ENCODE data around the gene GHRHR.

GHRHR gene

GRCh38 chr7:30936650-30937245 is 27.0 kb upstream of the GHRHR start:
- Histone ChIP-seq H3K27me3 (ENCODE audit: insufficient read depth, low read length) (peaks cover 28% of the 10 kb centered on the region), H3K4me3 (ENCODE audit: low read depth, low read length) (no peak overlapping the region), H3K4me1 (ENCODE audit: control insufficient read depth, insufficient read depth, low read length, unreplicated experiment) (no peaks in the 10 kb centered on the region), H3K27ac (ENCODE audit: low read depth, low read length) (no peak overlapping the region), H3K79me2 (ENCODE audit: control insufficient read depth, insufficient read depth, low read length, unreplicated experiment) (no peaks in the 10 kb centered on the region), H2AFZ (ENCODE audit: low read length, unreplicated experiment) (no peak overlapping the region), H3K36me3 (ENCODE audit: insufficient read depth, low read length) (no peaks in the 10 kb centered on the region)

- no peak overlapping the region for H3K4me3 ChIP-seq (ENCODE audit: low read depth, low read length)
- H3K27me3 ChIP-seq (ENCODE audit: insufficient read depth, low read length), result peaks cover 34% of the 10 kb centered on the region
- no peaks in the 10 kb centered on the region for H3K79me2 ChIP-seq (ENCODE audit: control insufficient read depth, insufficient read depth, low read length, unreplicated experiment)
- H3K27ac ChIP-seq (ENCODE audit: low read depth, low read length), result no peak overlapping the region
- H3K4me1 ChIP-seq (ENCODE audit: control insufficient read depth, insufficient read depth, low read length, unreplicated experiment), result no peaks in the 10 kb centered on the region
- H2AFZ ChIP-seq (ENCODE audit: low read length, unreplicated experiment), result no peak overlapping the region
- no peaks in the 10 kb centered on the region for H3K36me3 ChIP-seq (ENCODE audit: insufficient read depth, low read length)
Observed at GRCh38 chr7:30937416-30937815, 26.3 kb upstream of the GHRHR start.

- Histone ChIP-seq H2AFZ (ENCODE audit: low read length, unreplicated experiment) (peak overlapping the region; percentile 49), H3K4me3 (ENCODE audit: low read depth, low read length) (peak overlapping the region; percentile 52), H3K4me1 (ENCODE audit: control insufficient read depth, insufficient read depth, low read length, unreplicated experiment) (no peaks in the 10 kb centered on the region)
Observed at GRCh38 chr7:30938435-30939316, 25.1 kb upstream of the GHRHR start.

GRCh38 chr7:30941582-30942323 is 22.0 kb upstream of the GHRHR start:
- Histone ChIP-seq H3K4me3 (ENCODE audit: low read depth, low read length) (no peak overlapping the region), H3K4me1 (ENCODE audit: control insufficient read depth, insufficient read depth, low read length, unreplicated experiment) (no peaks in the 10 kb centered on the region), H3K27ac (ENCODE audit: low read depth, low read length) (no peak overlapping the region), H3K79me2 (ENCODE audit: control insufficient read depth, insufficient read depth, low read length, unreplicated experiment) (no peaks in the 10 kb centered on the region), H3K36me3 (ENCODE audit: insufficient read depth, low read length) (no peaks in the 10 kb centered on the region), H3K27me3 (ENCODE audit: insufficient read depth, low read length) (peaks cover 72% of the 10 kb centered on the region), H2AFZ (ENCODE audit: low read length, unreplicated experiment) (no peak overlapping the region)

More at GRCh38 chr7:30938435-30939316, 25.1 kb upstream of the GHRHR start:
- no peak overlapping the region for H3K27ac ChIP-seq (ENCODE audit: low read depth, low read length)
- H3K36me3 ChIP-seq (ENCODE audit: insufficient read depth, low read length), result no peaks in the 10 kb centered on the region
- H3K79me2 ChIP-seq (ENCODE audit: control insufficient read depth, insufficient read depth, low read length, unreplicated experiment), result no peaks in the 10 kb centered on the region
- peaks cover 47% of the 10 kb centered on the region for H3K27me3 ChIP-seq (ENCODE audit: insufficient read depth, low read length)

- Histone ChIP-seq H3K4me3 (ENCODE audit: low read depth, low read length) (no peak overlapping the region), H3K36me3 (ENCODE audit: insufficient read depth, low read length) (no peaks in the 10 kb centered on the region), H3K27ac (ENCODE audit: low read depth, low read length) (no peak overlapping the region), H2AFZ (ENCODE audit: low read length, unreplicated experiment) (no peak overlapping the region), H3K27me3 (ENCODE audit: insufficient read depth, low read length) (peaks cover 87% of the 10 kb centered on the region), H3K4me1 (ENCODE audit: control insufficient read depth, insufficient read depth, low read length, unreplicated experiment) (no peaks in the 10 kb centered on the region), H3K79me2 (ENCODE audit: control insufficient read depth, insufficient read depth, low read length, unreplicated experiment) (no peaks in the 10 kb centered on the region)
Observed at GRCh38 chr7:30950197-30950596, 13.6 kb upstream of the GHRHR start.

- no peak overlapping the region for H3K27ac ChIP-seq (ENCODE audit: low read depth, low read length)
- H3K79me2 ChIP-seq (ENCODE audit: control insufficient read depth, insufficient read depth, low read length, unreplicated experiment), result no peaks in the 10 kb centered on the region
- H3K36me3 ChIP-seq (ENCODE audit: insufficient read depth, low read length), result no peaks in the 10 kb centered on the region
- H3K27me3 ChIP-seq (ENCODE audit: insufficient read depth, low read length), result peaks cover 76% of the 10 kb centered on the region
- H3K4me1 ChIP-seq (ENCODE audit: control insufficient read depth, insufficient read depth, low read length, unreplicated experiment), result no peaks in the 10 kb centered on the region
- H3K4me3 ChIP-seq (ENCODE audit: low read depth, low read length), result no peak overlapping the region
- no peak overlapping the region for H2AFZ ChIP-seq (ENCODE audit: low read length, unreplicated experiment)
Observed at GRCh38 chr7:30954914-30955313, 8.8 kb upstream of the GHRHR start.

- Histone ChIP-seq H3K79me2 (ENCODE audit: control insufficient read depth, insufficient read depth, low read length, unreplicated experiment) (no peaks in the 10 kb centered on the region), H3K4me1 (ENCODE audit: control insufficient read depth, insufficient read depth, low read length, unreplicated experiment) (no peaks in the 10 kb centered on the region), H3K4me3 (ENCODE audit: low read depth, low read length) (no peak overlapping the region), H3K36me3 (ENCODE audit: insufficient read depth, low read length) (no peaks in the 10 kb centered on the region), H2AFZ (ENCODE audit: low read length, unreplicated experiment) (no peak overlapping the region), H3K27me3 (ENCODE audit: insufficient read depth, low read length) (peaks cover 59% of the 10 kb centered on the region), H3K27ac (ENCODE audit: low read depth, low read length) (no peak overlapping the region)
Observed at GRCh38 chr7:30956704-30957103, 7.0 kb upstream of the GHRHR start.

GRCh38 chr7:30965372-30965771 is 1.6 kb downstream of the GHRHR start:
- no peak overlapping the region for H3K4me3 ChIP-seq (ENCODE audit: low read depth, low read length)
- no peaks in the 10 kb centered on the region for H3K4me1 ChIP-seq (ENCODE audit: control insufficient read depth, insufficient read depth, low read length, unreplicated experiment)
- H2AFZ ChIP-seq (ENCODE audit: low read length, unreplicated experiment), result no peak overlapping the region
- H3K36me3 ChIP-seq (ENCODE audit: insufficient read depth, low read length), result no peaks in the 10 kb centered on the region
- H3K27ac ChIP-seq (ENCODE audit: low read depth, low read length), result no peak overlapping the region
- H3K27me3 ChIP-seq (ENCODE audit: insufficient read depth, low read length), result peaks cover 46% of the 10 kb centered on the region
- no peaks in the 10 kb centered on the region for H3K79me2 ChIP-seq (ENCODE audit: control insufficient read depth, insufficient read depth, low read length, unreplicated experiment)

- H3K27me3 ChIP-seq (ENCODE audit: insufficient read depth, low read length), result peaks cover 51% of the 10 kb centered on the region
- no peak overlapping the region for H2AFZ ChIP-seq (ENCODE audit: low read length, unreplicated experiment)
- no peaks in the 10 kb centered on the region for H3K4me1 ChIP-seq (ENCODE audit: control insufficient read depth, insufficient read depth, low read length, unreplicated experiment)
- no peaks in the 10 kb centered on the region for H3K36me3 ChIP-seq (ENCODE audit: insufficient read depth, low read length)
- H3K79me2 ChIP-seq (ENCODE audit: control insufficient read depth, insufficient read depth, low read length, unreplicated experiment), result no peaks in the 10 kb centered on the region
- no peak overlapping the region for H3K27ac ChIP-seq (ENCODE audit: low read depth, low read length)
- H3K4me3 ChIP-seq (ENCODE audit: low read depth, low read length), result no peak overlapping the region
Observed at GRCh38 chr7:30965883-30966282, 2.1 kb downstream of the GHRHR start.

- Histone ChIP-seq H3K4me3 (ENCODE audit: low read depth, low read length) (no peak overlapping the region), H3K79me2 (ENCODE audit: control insufficient read depth, insufficient read depth, low read length, unreplicated experiment) (no peaks in the 10 kb centered on the region), H3K27ac (ENCODE audit: low read depth, low read length) (no peak overlapping the region), H3K36me3 (ENCODE audit: insufficient read depth, low read length) (no peaks in the 10 kb centered on the region), H2AFZ (ENCODE audit: low read length, unreplicated experiment) (no peak overlapping the region), H3K27me3 (ENCODE audit: insufficient read depth, low read length) (peaks cover 60% of the 10 kb centered on the region), H3K4me1 (ENCODE audit: control insufficient read depth, insufficient read depth, low read length, unreplicated experiment) (no peaks in the 10 kb centered on the region)
Observed at GRCh38 chr7:30968294-30968693, 4.5 kb downstream of the GHRHR start.

Data from ACC112 (cell line).